HCT116 (cell line): ENCODE results near the gene TBC1D4. TPM values are rescaled to one million over a fixed set of nuclear protein-coding genes. Genes with fewer than 3 reads are reported as not detected.

Experiments used
- ATAC-seq: fragments of 200-7000 bp; cut with Tn5 transposase; 2 replicates; pipeline ENCODE4 v1.9.1; 2020; ENCODE audit warnings: mild to moderate bottlenecking, moderate library complexity
- BruUV-seq: library from RNA; stranded (reverse); fragments of 400-500 nt; replicated peaks from 2 replicates; lab custom pipeline; 2021; lab: Mats Ljungman, UMichigan
- CTCF ChIA-PET: fragments of 300-600 bp; sonication (Branson Sonifier 250); formaldehyde crosslinking; loops from one replicate; lab custom pipeline; 2021; ENCODE audit warnings: antibody characterized with exemption; lab: Charles Lee
- POLR2A ChIA-PET: fragments of 300-600, 350-600 bp; sonication (Branson Sonifier 250); formaldehyde crosslinking; loops from one replicate; lab custom pipeline; 2021; ENCODE audit warnings: antibody characterized with exemption; lab: Charles Lee
- RAD21 ChIA-PET, 2 experiments: fragments of 300-600 bp; sonication (Branson Sonifier 250); formaldehyde crosslinking; loops; one replicate each; lab custom pipeline; 2023; ENCODE audit warnings: low total read pairs in 2 of 2; ENCODE audit not compliant: uncharacterized antibody in 2 of 2, unreplicated experiment in 2 of 2, low non-redundant PET in 1 of 2; lab: Charles Lee
- DNase-seq: peaks from one replicate; pipeline ENCODE4 v3.0.0-alpha.2; 2010; ENCODE audit warnings: low read depth, low spot score
- H2AFZ ChIP-seq: fragments of 200-600 bp; shearing (Covaris generic), sonication (generic); 2 replicates; pipeline ENCODE4 v1.6.1; 2017; ENCODE audit warnings: low read depth, mixed run types, mixed read lengths, antibody characterized with exemption, low read length; ENCODE audit not compliant: poor library complexity, severe bottlenecking
- H3K27ac ChIP-seq: 2 replicates; pipeline ENCODE4 v1.5.1; 2012; ENCODE audit warnings: low read depth, low read length
- H3K27me3 ChIP-seq: fragments of 200-600 bp; sonication (generic); 2 replicates; pipeline ENCODE4 v1.6.1; 2016; ENCODE audit warnings: mixed run types, low read length, mixed read lengths; ENCODE audit not compliant: insufficient read depth
- H3K36me3 ChIP-seq, 2 experiments: fragments of 200-500 bp in 1 of 2; fragments of 200-600 bp in 1 of 2; sonication (Bioruptor generic) in 1 of 2; sonication (generic) in 1 of 2; 2 replicates each; pipeline versions ENCODE4 v1.5.1 to v1.6.1; 2014 to 2016; ENCODE audit warnings: low read length in 2 of 2, inconsistent platforms in 1 of 2, mixed read lengths in 1 of 2, mixed run types in 1 of 2; ENCODE audit not compliant: insufficient read depth in 2 of 2, control insufficient read depth in 1 of 2
- H3K4me1 ChIP-seq, 2 experiments: fragments of 200-600 bp in 1 of 2; sonication (generic) in 1 of 2; 2 replicates each; pipeline versions ENCODE4 v1.5.1 to v1.6.1; 2012 to 2017; ENCODE audit warnings: low read length in 2 of 2, inconsistent platforms in 1 of 2, mild to moderate bottlenecking in 1 of 2, mixed read lengths in 1 of 2, mixed run types in 1 of 2, moderate library complexity in 1 of 2; ENCODE audit not compliant: insufficient read depth in 2 of 2, control insufficient read depth in 1 of 2
- H3K4me2 ChIP-seq: fragments of 200-600 bp; sonication (generic); 2 replicates; pipeline ENCODE4 v1.6.1; 2017; ENCODE audit warnings: mixed run types, low read length, mixed read lengths
- H3K4me3 ChIP-seq, 2 experiments: fragments of 200-600 bp in 1 of 2; sonication (generic) in 1 of 2; replicated peaks in 1 of 2; 2 replicates each; pipeline ENCODE4 v1.5.1; 2011 to 2016; ENCODE audit warnings: low read length in 2 of 2, control low read depth in 1 of 2, low read depth in 1 of 2, mild to moderate bottlenecking in 1 of 2, mixed read lengths in 1 of 2, mixed run types in 1 of 2
- H3K79me2 ChIP-seq: fragments of 200-600 bp; sonication (generic); 2 replicates; pipeline ENCODE4 v1.6.1; 2017; ENCODE audit warnings: mild to moderate bottlenecking, mixed run types, low read length, moderate library complexity, mixed read lengths; ENCODE audit not compliant: insufficient read depth
- H3K9ac ChIP-seq: fragments of 200-600 bp; sonication (generic); 2 replicates; pipeline ENCODE4 v1.6.1; 2016; ENCODE audit warnings: low read length, mixed read lengths
- H3K9me2 ChIP-seq: fragments of 200-600 bp; sonication (generic), shearing (Covaris generic); 2 replicates; pipeline ENCODE4 v1.6.1; 2017; ENCODE audit warnings: mixed run types, mild to moderate bottlenecking, moderate library complexity; ENCODE audit not compliant: insufficient read depth
- H3K9me3 ChIP-seq, 2 experiments: fragments of 200-500 bp in 1 of 2; fragments of 200-600 bp in 1 of 2; sonication (Bioruptor generic) in 1 of 2; sonication (generic) in 1 of 2; 2 replicates each; pipeline ENCODE4 v1.6.1; 2014 to 2017; ENCODE audit warnings: low read length in 2 of 2, mixed read lengths in 2 of 2, inconsistent platforms in 1 of 2, low read depth in 1 of 2, mild to moderate bottlenecking in 1 of 2, mixed run types in 1 of 2, moderate library complexity in 1 of 2; ENCODE audit not compliant: control insufficient read depth in 1 of 2, insufficient read depth in 1 of 2
- H4K20me1 ChIP-seq: fragments of 200-600 bp; sonication (generic), shearing (Covaris generic); 2 replicates; pipeline ENCODE4 v1.6.1; 2017; ENCODE audit warnings: mixed run types, mild to moderate bottlenecking, moderate library complexity; ENCODE audit not compliant: insufficient read depth
- ATF3 ChIP-seq: IDR thresholded peaks from 2 replicates; pipeline ENCODE4 v1.6.1; 2012
- CEBPB ChIP-seq: IDR thresholded peaks from 2 replicates; pipeline ENCODE4 v1.6.1; 2012; ENCODE audit warnings: low read depth
- CTCF ChIP-seq, 3 experiments: fragments of 200-600 bp in 1 of 3; sonication (generic) in 1 of 3; IDR thresholded peaks in 2 of 3; conservative IDR thresholded peaks in 1 of 3; 2 replicates each; pipeline ENCODE4 v1.5.1; 2012 to 2017; ENCODE audit warnings: low read depth in 2 of 3, low read length in 2 of 3, antibody characterized with exemption in 1 of 3, borderline replicate concordance in 1 of 3, control low read depth in 1 of 3, mild to moderate bottlenecking in 1 of 3, mixed read lengths in 1 of 3, mixed run types in 1 of 3, moderate library complexity in 1 of 3; ENCODE audit not compliant: insufficient read depth in 1 of 3
- EGR1 ChIP-seq: IDR thresholded peaks from 2 replicates; pipeline ENCODE4 v1.6.1; 2012; ENCODE audit warnings: low read depth
- EZH2 ChIP-seq: fragments of 200-600 bp; sonication (generic); IDR thresholded peaks from 2 replicates; pipeline ENCODE4 v1.6.1; 2017; ENCODE audit warnings: antibody characterized with exemption, mixed run types
- FOSL1 ChIP-seq: IDR thresholded peaks from 2 replicates; pipeline ENCODE4 v1.6.1; 2012; ENCODE audit warnings: low read depth
- JUND ChIP-seq: IDR thresholded peaks from 2 replicates; pipeline ENCODE4 v1.6.1; 2012
- POLR2A ChIP-seq: IDR thresholded peaks from 2 replicates; pipeline ENCODE4 v1.7.0; 2011; ENCODE audit warnings: borderline replicate concordance; ENCODE audit not compliant: insufficient read depth, insufficient read length; ENCODE audit errors: extremely low read depth
- POLR2AphosphoS5 ChIP-seq: IDR thresholded peaks from 2 replicates; pipeline ENCODE4 v1.6.1; 2011; ENCODE audit warnings: mild to moderate bottlenecking, low read depth, low read length, moderate library complexity
- RAD21 ChIP-seq: IDR thresholded peaks from 2 replicates; pipeline ENCODE4 v1.6.1; 2012; ENCODE audit warnings: low read depth, mild to moderate bottlenecking
- REST ChIP-seq: IDR thresholded peaks from 2 replicates; pipeline ENCODE4 v1.6.1; 2012; ENCODE audit warnings: low read depth
- SIN3A ChIP-seq: IDR thresholded peaks from 2 replicates; pipeline ENCODE4 v1.6.1; 2012; ENCODE audit warnings: low read depth
- SP1 ChIP-seq: IDR thresholded peaks from 2 replicates; pipeline ENCODE4 v1.6.1; 2012; ENCODE audit warnings: low read depth
- SRF ChIP-seq: IDR thresholded peaks from 2 replicates; pipeline ENCODE4 v1.6.1; 2012; ENCODE audit warnings: low read depth
- YY1 ChIP-seq: IDR thresholded peaks from 2 replicates; pipeline ENCODE4 v1.6.1; 2011; ENCODE audit warnings: low read length, low read depth, moderate library complexity, mild to moderate bottlenecking; ENCODE audit not compliant: insufficient replicate concordance; ENCODE audit errors: extremely low read depth
- ZBTB33 ChIP-seq: IDR thresholded peaks from 2 replicates; pipeline ENCODE4 v1.6.1; 2011; ENCODE audit warnings: mild to moderate bottlenecking, low read length, moderate library complexity; ENCODE audit not compliant: insufficient replicate concordance; ENCODE audit errors: extremely low read depth
- ZFX ChIP-seq: fragments of 450-650 bp; IDR thresholded peaks from 2 replicates; pipeline ENCODE4 v1.6.1; 2017
- ZNF274 ChIP-seq: fragments of 200-500 bp; sonication (Bioruptor generic); IDR thresholded peaks from 2 replicates; pipeline ENCODE4 v1.6.1; 2014; ENCODE audit warnings: mild to moderate bottlenecking, low read depth, low read length, inconsistent platforms
- intact Hi-C: fragments of 100-400 bp; cut with micrococcal nuclease; formaldehyde crosslinking; loops from 2 replicates; pipeline ENCODE4 v1.10.0; 2022
- total RNA-seq: library from RNA; stranded (reverse); gene quantifications from one replicate; pipeline ENCODE4 v1.2.1, GENCODE V29; 2021; ENCODE audit not compliant: unreplicated experiment

The TBC1D4 gene
- total RNA-seq, 1 experiment from 2014 or later = 24.6 TPM

GRCh38 chr13:75330770-75331169, 151.2 kb downstream of the TBC1D4 start:
- RAD21 ChIA-PET = no interaction called here
- Histone ChIP-seq H3K9me2 (no peaks in the 10 kb centered on the region), H4K20me1 (no peaks in the 10 kb centered on the region), H3K9me3 (no peaks in the 10 kb centered on the region), H3K4me1 (no peaks in the 10 kb centered on the region), H3K27me3 (no peaks in the 10 kb centered on the region), H2AFZ (no peak overlapping the region), H3K27ac (no peak overlapping the region), H3K9ac (no peak overlapping the region), H3K36me3 (peaks cover 0 to 4% of the 10 kb centered on the region in 2 experiments; a peak in 1 of 4 replicates), H3K79me2 (no peaks in the 10 kb centered on the region), H3K4me2 (no peak overlapping the region), H3K4me3 (no peak overlapping the region)
- CTCF ChIA-PET = interaction anchor here (0.6 kb wide), 1 partner anchor 156 kb away, joined by 3 read pairs; no protein-coding TSS in a partner anchor
- TF ChIP-seq SIN3A = no peak
- TF ChIP-seq ZFX = no peak
- no peak for TF ChIP-seq REST
- no peak for TF ChIP-seq CEBPB
- no peak for TF ChIP-seq CTCF (IDR thresholded peaks at IDR 0.05 in 2 of 3, conservative IDR thresholded peaks at IDR 0.05 in 1 of 3; ENCODE audit: borderline replicate concordance in 1 of 3, insufficient read depth in 1 of 3, low read depth in 2 of 3, low read length in 2 of 3)
- TF ChIP-seq RAD21 = no peak
- no peak for TF ChIP-seq ZBTB33
- TF ChIP-seq FOSL1 = no peak
- no peak for TF ChIP-seq ZNF274
- TF ChIP-seq POLR2A = no peak
- no peak for TF ChIP-seq SRF
- no peak for TF ChIP-seq YY1
- TF ChIP-seq ATF3 = no peak
- no peak for TF ChIP-seq SP1
- no peak for TF ChIP-seq EZH2
- TF ChIP-seq JUND = no peak
- TF ChIP-seq EGR1 = no peak
- TF ChIP-seq POLR2AphosphoS5 = no peak
- intact Hi-C loops = no loop called here
- no TSS peak for BruUV-seq
- no peak for ATAC-seq
- no peak for DNase-seq
- POLR2A ChIA-PET = no interaction called here
